NCI-H82 (cell line): Measurements from ENCODE around the gene H6PD.
"Not testable (repeated sequence)": the region's sequence is repeated elsewhere in the genome, so short reads cannot be mapped to it uniquely, and the experiment has no call there.

Experiments
- DNase-seq: peaks from one replicate; lab custom pipeline; 2025; lab: John Stamatoyannopoulos, UW

The H6PD gene

GRCh38 chr1:9296850-9297249, 62.3 kb downstream of the H6PD start:
- no peak for DNase-seq

GRCh38 chr1:9297831-9298230, 63.3 kb downstream of the H6PD start:
- DNase-seq = no peak

GRCh38 chr1:9298282-9298681, 63.7 kb downstream of the H6PD start:
- no peak for DNase-seq

DNA sequence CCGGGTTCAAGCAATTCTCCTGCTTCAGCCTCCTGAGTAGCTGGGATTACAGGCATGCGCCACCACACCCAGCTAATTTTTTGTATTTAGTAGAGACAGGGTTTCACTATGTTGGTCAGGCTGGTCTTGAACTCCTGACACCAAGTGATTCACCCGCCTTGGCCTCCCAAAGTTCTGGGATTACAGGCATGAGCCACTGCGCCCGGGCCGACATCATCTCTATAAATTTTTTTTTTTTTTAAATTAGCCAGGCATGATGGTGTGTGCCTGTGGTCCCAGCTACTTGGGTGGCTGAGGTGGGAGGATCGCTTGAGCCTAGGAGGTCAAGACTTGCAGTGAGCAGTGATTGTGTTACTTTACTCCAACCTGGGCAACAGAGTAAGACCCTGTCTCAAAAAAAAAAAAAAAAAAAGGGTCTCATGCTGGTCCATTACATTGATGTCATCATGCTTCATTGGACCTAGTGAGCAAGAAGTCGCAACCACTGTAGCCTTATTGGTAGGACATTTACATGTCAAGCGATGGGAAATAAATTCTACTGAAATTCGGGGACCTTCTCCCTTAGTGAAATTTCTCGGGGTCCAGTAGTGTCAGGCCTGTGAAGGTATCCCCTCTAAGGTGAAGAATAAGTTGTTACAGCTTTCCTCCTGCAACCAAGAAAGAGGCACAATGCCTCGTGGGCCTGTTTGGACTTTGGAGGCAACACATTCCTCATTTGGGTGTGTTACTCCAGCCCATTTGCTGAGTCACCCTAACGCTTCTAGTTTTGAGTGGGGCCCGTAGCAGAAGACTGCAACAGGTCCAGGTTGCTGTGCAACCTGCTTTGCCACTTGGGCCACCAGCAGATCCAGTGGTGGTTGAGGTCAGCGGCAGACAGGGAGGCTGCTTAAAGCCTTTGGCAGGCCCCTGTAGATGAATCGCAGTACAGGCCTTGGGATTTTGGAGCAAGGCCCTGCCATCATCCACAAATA, 65.3 kb downstream of the H6PD start:
- DNase-seq = not testable (repeated sequence)

GRCh38 chr1:9300573-9300972, 66.0 kb downstream of the H6PD start:
- no peak for DNase-seq

GRCh38 chr1:9302745-9303524, 68.4 kb downstream of the H6PD start:
- no peak for DNase-seq

- no peak for DNase-seq
Observed at GRCh38 chr1:9303916-9304315, 69.3 kb downstream of the H6PD start.

- DNase-seq = no peak
Observed at GRCh38 chr1:9305216-9305615, 70.6 kb downstream of the H6PD start.

DNA sequence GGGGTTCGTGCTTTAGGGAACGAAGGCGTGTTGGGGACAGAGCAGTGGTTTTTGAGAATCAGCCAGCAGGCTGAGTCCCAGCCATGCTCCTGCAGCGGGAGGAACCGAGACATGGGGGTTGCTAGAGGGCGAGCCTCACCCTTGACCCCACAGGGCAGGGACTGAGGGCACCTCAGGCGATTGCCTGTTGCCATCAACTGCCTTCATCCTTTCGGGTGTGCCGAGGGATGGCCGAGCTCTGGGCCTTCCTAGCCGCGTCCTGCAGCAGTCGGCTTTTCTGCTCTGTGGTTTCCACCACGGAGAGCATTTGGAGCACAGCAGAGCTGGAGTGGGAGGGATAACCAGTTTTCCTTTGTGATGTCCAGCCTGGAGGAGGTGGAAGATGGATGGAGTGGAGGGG, 71.4 kb downstream of the H6PD start:
- no peak for DNase-seq

- DNase-seq = no peak
Observed at GRCh38 chr1:9307303-9307702, 72.7 kb downstream of the H6PD start.

GRCh38 chr1:9308236-9308785, 73.7 kb downstream of the H6PD start:
- no peak for DNase-seq

GRCh38 chr1:9309080-9309479, 74.5 kb downstream of the H6PD start:
- no peak for DNase-seq

DNA sequence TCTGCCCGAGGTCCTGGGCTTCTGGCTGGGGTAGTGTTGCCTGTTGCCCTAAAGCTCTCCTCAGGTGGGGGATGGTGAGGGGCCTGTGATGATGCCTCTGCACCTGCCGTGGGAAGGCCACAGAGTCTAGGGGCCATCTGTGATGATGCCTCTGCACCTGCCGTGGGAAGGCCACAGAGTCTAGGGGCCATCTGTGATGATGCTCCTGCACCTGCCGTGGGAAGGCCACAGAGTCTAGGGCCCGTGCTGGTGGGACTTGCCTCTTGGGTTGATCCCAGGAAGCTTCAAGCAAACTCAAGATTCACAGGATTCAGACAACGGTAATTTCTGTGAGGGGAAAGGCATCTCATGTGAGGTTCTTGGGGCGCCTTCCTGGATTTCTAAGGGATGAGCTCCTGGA, 75.4 kb downstream of the H6PD start:
- DNase-seq = no peak

DNA sequence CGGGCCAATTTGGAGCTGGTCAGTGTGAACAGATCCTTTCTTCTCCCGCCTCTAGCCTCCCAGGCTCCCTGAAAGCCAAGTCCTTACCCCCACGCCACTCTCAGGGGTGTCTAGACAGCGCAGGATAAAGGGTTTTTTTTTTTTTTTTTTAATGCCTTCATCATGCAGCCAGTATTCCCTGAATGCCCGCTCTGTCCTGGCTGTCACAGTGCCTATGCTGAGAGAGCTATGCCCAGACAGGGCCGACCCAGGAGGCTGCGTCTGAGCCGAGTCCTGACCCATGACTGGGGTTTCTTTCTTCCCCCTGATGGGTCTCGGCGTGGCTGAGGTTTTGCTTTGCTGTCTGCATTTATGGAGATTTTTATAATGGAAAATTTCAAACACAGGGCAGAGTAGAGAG, 76.5 kb downstream of the H6PD start:
- DNase-seq = no peak

GRCh38 chr1:9311479-9311878, 76.9 kb downstream of the H6PD start:
- DNase-seq = no peak

DNA sequence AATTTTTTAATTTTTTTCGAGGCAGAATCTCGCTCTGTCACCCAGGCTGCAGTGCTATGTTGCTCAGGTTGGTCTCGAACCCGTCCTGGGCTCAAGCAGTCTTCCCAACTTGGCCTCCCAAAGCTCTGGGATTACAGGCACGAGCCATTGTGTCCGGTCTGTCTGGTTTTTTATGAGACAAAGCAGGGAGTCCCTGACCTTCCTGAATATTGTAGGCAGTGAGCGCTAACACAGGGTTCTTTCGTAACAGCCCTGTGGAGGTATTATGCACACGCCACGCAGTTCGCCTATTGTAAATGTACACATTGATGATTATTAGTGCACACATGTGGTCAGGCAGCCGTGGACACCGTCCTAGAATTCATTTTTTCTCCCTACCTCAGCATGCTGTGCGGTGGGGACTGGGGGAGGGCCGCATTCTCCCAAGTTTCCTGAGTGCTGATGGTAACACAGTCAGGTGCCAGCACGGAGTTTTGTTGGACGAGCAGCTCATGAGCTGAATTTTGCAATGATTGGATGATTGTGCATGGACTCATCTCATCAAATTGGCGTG, 77.7 kb downstream of the H6PD start:
- no peak for DNase-seq

DNA sequence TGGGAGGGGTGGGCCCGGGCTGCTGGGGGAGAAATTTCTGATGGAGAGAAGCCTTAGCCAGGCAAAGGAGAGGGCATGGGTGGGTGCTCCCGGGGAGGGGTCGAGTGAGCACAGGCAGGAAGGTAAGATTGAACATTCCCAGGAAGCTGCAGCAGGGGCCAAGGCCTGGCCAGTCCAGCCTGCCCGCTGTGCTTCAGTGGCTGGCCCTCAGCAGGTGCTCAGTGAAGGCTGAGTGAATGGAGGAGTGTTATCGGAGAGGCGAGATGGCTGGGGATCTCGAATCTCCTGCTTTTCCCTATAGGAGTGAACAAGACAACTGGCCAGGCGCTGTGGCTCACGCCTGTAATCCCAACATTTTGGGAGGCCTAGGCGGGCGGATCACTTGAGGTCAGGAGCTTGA, 79.0 kb downstream of the H6PD start:
- DNase-seq = no peak

DNA sequence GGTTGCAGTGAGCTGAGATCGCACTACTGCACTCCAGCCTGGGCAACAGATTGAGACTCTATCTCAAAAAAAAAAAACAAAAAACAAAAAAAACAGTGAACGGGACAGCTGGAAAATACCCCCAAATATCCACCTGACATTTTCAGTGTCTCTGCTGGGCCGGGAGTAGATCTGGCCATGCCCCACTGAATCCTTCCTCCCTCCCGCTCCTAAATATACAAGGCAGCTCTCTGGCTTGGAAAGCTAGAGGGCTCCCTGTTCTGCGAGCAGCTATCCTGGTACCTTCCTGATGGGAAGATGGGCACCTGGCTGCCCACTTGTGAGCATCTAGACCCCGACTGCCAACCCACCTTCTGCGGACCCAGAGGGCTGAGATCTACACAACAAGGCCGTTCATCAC, 79.5 kb downstream of the H6PD start:
- DNase-seq = no peak

- no peak for DNase-seq
Observed at GRCh38 chr1:9314711-9315379, 80.3 kb downstream of the H6PD start.

GRCh38 chr1:9315411-9316079, 81.0 kb downstream of the H6PD start:
- DNase-seq = no peak

DNA sequence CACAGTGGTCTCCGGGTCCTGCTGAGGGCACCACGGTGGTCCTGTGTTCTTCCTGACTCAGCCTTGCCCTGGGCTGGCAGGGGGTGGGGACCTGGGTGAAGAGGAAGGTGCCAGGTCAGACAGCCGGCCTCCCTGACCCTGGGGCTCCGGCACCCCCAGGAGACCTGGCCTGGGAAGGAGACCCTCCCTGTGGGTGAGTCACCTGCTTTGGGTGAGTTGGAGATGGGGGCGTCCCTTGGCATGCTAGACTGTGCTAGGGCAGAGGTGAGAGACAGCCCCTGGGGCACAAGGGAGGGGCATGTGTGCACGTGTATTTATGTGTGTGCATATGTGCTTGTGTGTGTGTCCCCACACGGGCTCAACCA, 81.5 kb downstream of the H6PD start:
- DNase-seq = no peak

DNA sequence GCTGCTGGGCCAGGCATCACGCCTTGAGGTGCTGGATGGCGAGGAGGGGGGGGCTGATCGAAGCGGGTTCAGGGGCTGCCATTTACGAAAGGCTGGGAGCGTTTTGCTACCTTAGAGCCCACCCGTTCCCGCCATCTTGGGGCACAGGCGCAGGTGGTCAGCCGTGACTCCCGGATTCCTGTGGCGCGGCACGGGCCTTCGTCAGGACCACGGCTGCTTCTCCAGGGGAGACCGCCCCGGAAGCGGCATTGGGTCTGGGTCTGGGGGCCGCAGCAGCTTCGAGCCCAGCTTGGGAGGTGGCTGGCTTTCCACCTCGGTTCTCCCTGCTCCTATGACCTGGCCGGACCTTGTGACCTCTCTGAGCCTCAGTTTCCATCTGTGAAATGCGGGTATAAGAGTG, 81.9 kb downstream of the H6PD start:
- DNase-seq = no peak
